Measurements from ENCODE around the gene ETNK2. TPM values are rescaled to one million over a fixed set of nuclear protein-coding genes. Genes with fewer than 3 reads are reported as not detected.

Gene ETNK2
- total and polyA plus RNA-seq, 2 of the 4 experiments (the other 2 are of a cell fraction), result 18.9 to 26.0 TPM

- ATAC-seq (ENCODE audit: low read depth) (no peak), DNase-seq (no peak)
- H3K9me1 ChIP-seq (ENCODE audit: insufficient read depth, low read length), result peaks cover 30% of the 10 kb centered on the region
- H3K14ac ChIP-seq (replicated peaks; ENCODE audit: low read depth, low read length), result peak overlapping the region; percentile 48; the same call in 1 of the 2 replicates
- H3K4me2 ChIP-seq (ENCODE audit: low read depth, low read length), result no peak overlapping the region
- peak overlapping the region; percentile 99; the same call in 1 of the 2 replicates for H4K91ac ChIP-seq (ENCODE audit: insufficient read depth, low read depth, low read length)
- H3K4me1 ChIP-seq (ENCODE audit: control insufficient read depth, insufficient read depth, low read length), result peaks cover 38% of the 10 kb centered on the region
- H3K9me3 ChIP-seq (ENCODE audit: control insufficient read depth, insufficient read depth, low read length), result no peaks in the 10 kb centered on the region
- TF ChIP-seq CTCF (conservative IDR thresholded peaks at IDR 0.05; ENCODE audit: low read depth, low read length) (no peak), MAFK (IDR thresholded peaks at IDR 0.05; ENCODE audit: low read depth, low read length) (no peak), FOS (IDR thresholded peaks at IDR 0.05; ENCODE audit: low read depth, low read length) (no peak), MXI1 (IDR thresholded peaks at IDR 0.05; ENCODE audit: borderline replicate concordance, low read depth, low read length) (no peak), CHD1 (IDR thresholded peaks at IDR 0.05; ENCODE audit: low read depth, low read length) (no peak), MAZ (IDR thresholded peaks at IDR 0.05; ENCODE audit: borderline replicate concordance, low read depth, low read length) (no peak), RFX5 (IDR thresholded peaks at IDR 0.05; ENCODE audit: low read depth, low read length) (no peak), RCOR1 (IDR thresholded peaks at IDR 0.05; ENCODE audit: insufficient replicate concordance, low read length) (no peak), SMC3 (IDR thresholded peaks at IDR 0.05; ENCODE audit: low read depth, low read length) (no peak), BHLHE40 (IDR thresholded peaks at IDR 0.05; ENCODE audit: low read depth, low read length) (no peak), POLR2A (IDR thresholded peaks at IDR 0.05; ENCODE audit: low read depth, low read length) (no peak), USF2 (IDR thresholded peaks at IDR 0.05; ENCODE audit: low read depth, low read length) (no peak), NFE2L2 (IDR thresholded peaks at IDR 0.05; ENCODE audit: low read depth, low read length) (no peak), RAD21 (IDR thresholded peaks at IDR 0.05; ENCODE audit: low read length) (no peak), CEBPB (IDR thresholded peaks at IDR 0.05; ENCODE audit: low read depth, low read length) (no peak)
- TF ChIP-seq, protein P1, sequence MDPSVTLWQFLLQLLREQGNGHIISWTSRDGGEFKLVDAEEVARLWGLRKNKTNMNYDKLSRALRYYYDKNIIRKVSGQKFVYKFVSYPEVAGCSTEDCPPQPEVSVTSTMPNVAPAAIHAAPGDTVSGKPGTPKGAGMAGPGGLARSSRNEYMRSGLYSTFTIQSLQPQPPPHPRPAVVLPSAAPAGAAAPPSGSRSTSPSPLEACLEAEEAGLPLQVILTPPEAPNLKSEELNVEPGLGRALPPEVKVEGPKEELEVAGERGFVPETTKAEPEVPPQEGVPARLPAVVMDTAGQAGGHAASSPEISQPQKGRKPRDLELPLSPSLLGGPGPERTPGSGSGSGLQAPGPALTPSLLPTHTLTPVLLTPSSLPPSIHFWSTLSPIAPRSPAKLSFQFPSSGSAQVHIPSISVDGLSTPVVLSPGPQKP (IDR thresholded peaks at IDR 0.05; ENCODE audit: borderline replicate concordance, low read depth, low read length), result no peak
- H3K4me3 ChIP-seq (ENCODE audit: insufficient read depth, low read depth, low read length), result no peak overlapping the region
- H3K18ac ChIP-seq (ENCODE audit: low read depth, low read length), result no peak overlapping the region; the same call in 1 of the 2 replicates
- no peak overlapping the region for H3K9ac ChIP-seq (ENCODE audit: low read depth, low read length)
- H4K8ac ChIP-seq (ENCODE audit: low read depth in 2 of 2, low read length in 2 of 2), result no peak overlapping the region; a peak in 1 of 4 replicates
- peak overlapping the region; percentile 100; the same call in 1 of the 3 replicates for H2BK15ac ChIP-seq (ENCODE audit: low read depth, low read length)
- peaks cover 6 to 25% of the 10 kb centered on the region in 2 experiments; a peak in 3 of 4 replicates for H3K79me1 ChIP-seq (ENCODE audit: low read depth in 1 of 2, low read length in 2 of 2)
- H4K5ac ChIP-seq (ENCODE audit: low read depth, low read length), result peak overlapping the region; percentile 31; the same call in 1 of the 2 replicates
- in situ Hi-C loops (cut with MboI; ENCODE audit: low sequenced_read_pairs), result no loop called here
- H2BK5ac ChIP-seq (ENCODE audit: low read depth, low read length, poor library complexity, severe bottlenecking), result no peak overlapping the region
- H2AK9ac ChIP-seq (replicated peaks; ENCODE audit: low read depth, low read length, poor library complexity), result no peak overlapping the region
- intact Hi-C loops (cut with micrococcal nuclease), result no loop called here
- H3K23ac ChIP-seq (ENCODE audit: low read depth, low read length), result no peak overlapping the region
- no peak overlapping the region for H3K56ac ChIP-seq (ENCODE audit: extremely low read depth, insufficient read depth, low read length)
- H2BK120ac ChIP-seq (ENCODE audit: low read depth, low read length), result peak overlapping the region; percentile 100; the same call in 1 of the 2 replicates
- BruUV-seq (replicated peaks), result no TSS peak
- H2BK20ac ChIP-seq (ENCODE audit: low read depth, low read length), result peak overlapping the region; percentile 100; the same call in 1 of the 2 replicates
- H3K27ac ChIP-seq (ENCODE audit: insufficient read depth, low read length), result no peak overlapping the region
- ChIA-PET CTCF (no interaction called here), POLR2A (ENCODE audit: unreplicated experiment) (no interaction called here)
- peak overlapping the region; percentile 100; the same call in 1 of the 2 replicates for H3K4ac ChIP-seq (ENCODE audit: low read depth, low read length)
- no peaks in the 10 kb centered on the region; the same call in 1 of the 2 replicates for H3K27me3 ChIP-seq (ENCODE audit: control insufficient read depth, insufficient read depth, low read length)
- H4K20me1 ChIP-seq (ENCODE audit: insufficient read depth, low read length), result no peaks in the 10 kb centered on the region
- peak overlapping the region; percentile 66; the same call in 1 of the 2 replicates for H2AK5ac ChIP-seq (ENCODE audit: low read depth, low read length)
- dilution Hi-C loops (cut with HindIII; ENCODE audit: low sequenced_read_pairs, unreplicated experiment), result no loop called here
- H2AFZ ChIP-seq (replicated peaks; ENCODE audit: low read length, poor library complexity), result no peak overlapping the region
- H3K36me3 ChIP-seq (ENCODE audit: control insufficient read depth, insufficient read depth, low read length), result no peaks in the 10 kb centered on the region
- WGBS, 2 experiments (ENCODE audit: extremely low coverage in 2 of 2, insufficient read length in 1 of 2), result no CpG with 5 or more reads among the region's 2 CpGs
Observed at GRCh38 chr1:204194080-204194479, 42.2 kb upstream of the ETNK2 start.
